Astrocyte of the spinal cord (primary cell): ENCODE results near the gene TEX29.

Source experiments
- DNase-seq: peaks from one replicate; pipeline ENCODE4 v3.0.0; 2011; ENCODE audit warnings: low read depth, low spot score
- H3K4me3 ChIP-seq: 2 replicates; pipeline ENCODE4 v1.5.1; 2011; ENCODE audit warnings: low read depth, mild to moderate bottlenecking, low read length, moderate library complexity
- CTCF ChIP-seq: IDR thresholded peaks from 2 replicates; pipeline ENCODE4 v1.5.1; 2012; ENCODE audit warnings: low read depth, mild to moderate bottlenecking, low read length, inconsistent platforms
- in situ Hi-C: cut with HindIII; loops from 2 replicates; pipeline ENCODE4 v1.10.0; 2017; ENCODE audit warnings: low sequenced_read_pairs

Gene TEX29

GRCh38 chr13:111344471-111345191, 24.2 kb downstream of the TEX29 start:
- in situ Hi-C loops = no loop called here
- no peak overlapping the region for H3K4me3 ChIP-seq
- peak; percentile 47 for TF ChIP-seq CTCF
- peak; percentile 44 for DNase-seq

- in situ Hi-C loops = no loop called here
- no peak for DNase-seq
- no peak overlapping the region for H3K4me3 ChIP-seq
- TF ChIP-seq CTCF = no peak
Measured at GRCh38 chr13:111345682-111346081, 25.2 kb downstream of the TEX29 start.

- no peak for DNase-seq
- in situ Hi-C loops = no loop called here
- H3K4me3 ChIP-seq = no peak overlapping the region
- TF ChIP-seq CTCF = no peak
Measured at GRCh38 chr13:111346101-111346680, 25.7 kb downstream of the TEX29 start.

- in situ Hi-C loops = no loop called here
- DNase-seq = no peak
- no peak overlapping the region for H3K4me3 ChIP-seq
- TF ChIP-seq CTCF = no peak
Measured at GRCh38 chr13:111347438-111347837, 27.0 kb downstream of the TEX29 start.

GRCh38 chr13:111353508-111353907, 33.1 kb downstream of the TEX29 start:
- TF ChIP-seq CTCF = no peak
- no peak overlapping the region for H3K4me3 ChIP-seq
- no peak for DNase-seq
- in situ Hi-C loops = no loop called here

GRCh38 chr13:111354789-111355188, 34.3 kb downstream of the TEX29 start:
- in situ Hi-C loops = no loop called here
- H3K4me3 ChIP-seq = no peak overlapping the region
- no peak for DNase-seq
- no peak for TF ChIP-seq CTCF
